Esophagus (tissue), 2 donors: ENCODE measurements around the gene FAM135A. TPM values are rescaled to one million over a fixed set of nuclear protein-coding genes. Genes with fewer than 3 reads are reported as not detected.
A peak's percentile ranks its signal among the peaks of the same experiment; 100 is the strongest.

Source experiments
- H3K27ac ChIP-seq, 2 donors: one replicate each; pipeline ENCODE4 v1.5.1; 2013; ENCODE audit warnings: low read depth in 2 of 2, mild to moderate bottlenecking in 2 of 2, inconsistent platforms in 1 of 2, low read length in 1 of 2, moderate library complexity in 1 of 2
- H3K27me3 ChIP-seq, 2 donors: one replicate each; pipeline ENCODE4 v1.6.1; 2013; ENCODE audit warnings: low read length in 2 of 2, control low read depth in 1 of 2, mild to moderate bottlenecking in 1 of 2; ENCODE audit not compliant: insufficient read depth in 2 of 2, control insufficient read depth in 1 of 2
- H3K36me3 ChIP-seq, 2 donors: one replicate each; pipeline ENCODE4 v1.6.1; 2013; ENCODE audit warnings: low read length in 1 of 2; ENCODE audit not compliant: control insufficient read depth in 2 of 2, insufficient read depth in 2 of 2
- H3K4me1 ChIP-seq, 2 donors: one replicate each; pipeline ENCODE4 v1.6.1; 2013; ENCODE audit warnings: low read length in 1 of 2; ENCODE audit not compliant: control insufficient read depth in 2 of 2, insufficient read depth in 2 of 2
- H3K4me3 ChIP-seq, 2 donors: one replicate each; pipeline ENCODE4 v1.5.1; 2013; ENCODE audit warnings: low read length in 2 of 2, mild to moderate bottlenecking in 2 of 2, low read depth in 1 of 2, moderate library complexity in 1 of 2
- H3K9me3 ChIP-seq, 2 donors: one replicate each; pipeline ENCODE4 v1.6.1; 2013; ENCODE audit warnings: mild to moderate bottlenecking in 2 of 2, low read depth in 1 of 2, low read length in 1 of 2, moderate library complexity in 1 of 2; ENCODE audit not compliant: control insufficient read depth in 2 of 2, insufficient read depth in 1 of 2
- WGBS, 2 donors: extraction: QIAGEN DNeasy Blood & Tissue Kit; methylation state at CpG; one replicate each; pipeline ENCODE4 v1.1.7; 2013; 5-methylcytosine and 5-hydroxymethylcytosine counted together
- polyA plus RNA-seq, 2 donors: library from polyadenylated mRNA; stranded (reverse); fragments of 200-250 nt; gene quantifications; one replicate each; pipeline ENCODE4 v1.2.3, GENCODE V29; 2013
- donor health status: healthy with polysubstance abuse.
- donor health status: Bipolar disorder and iron deficiency.

FAM135A gene
- polyA plus RNA-seq, 2 donors: 40.9 to 46.6 TPM

DNA sequence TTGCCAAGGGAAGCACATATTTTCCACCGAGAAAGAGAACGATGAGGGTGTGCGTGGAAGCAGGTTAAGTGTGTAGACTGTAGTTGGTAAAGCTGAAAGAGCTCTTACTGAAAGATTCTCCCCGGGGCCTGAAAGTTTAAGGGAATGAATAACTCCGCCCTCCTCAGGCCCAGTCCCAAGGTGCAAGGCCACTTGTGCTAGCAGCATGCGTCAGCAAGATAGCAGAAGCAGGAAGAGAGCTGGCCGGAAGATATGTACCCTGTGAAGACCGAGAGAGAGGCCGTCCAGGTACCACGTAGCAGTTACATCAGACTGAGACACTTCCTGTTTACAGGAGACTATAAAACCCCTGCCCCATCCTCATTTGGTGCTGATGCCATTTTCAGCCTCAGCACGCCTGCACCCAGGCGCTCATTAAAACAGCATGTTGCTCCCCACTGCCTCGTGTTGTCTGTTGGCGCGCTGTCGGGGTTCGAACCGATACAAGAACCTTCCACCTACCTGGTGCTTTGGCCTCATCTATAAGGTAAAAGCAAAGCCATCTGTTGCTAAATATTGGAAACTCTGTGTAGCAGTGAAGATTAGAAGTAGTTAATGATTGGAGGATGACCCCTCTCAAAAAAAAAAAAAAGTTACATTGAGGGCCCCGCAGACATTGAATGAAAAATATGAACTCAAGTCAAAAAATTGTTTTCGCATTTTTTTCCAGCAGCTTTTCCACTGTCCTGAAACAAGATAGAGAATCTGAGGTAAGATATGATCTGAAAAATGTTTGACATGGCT, 18.6 kb upstream of the FAM135A start:
- no peaks in the 10 kb centered on the region for H3K36me3 ChIP-seq
- no peaks in the 10 kb centered on the region for H3K4me1 ChIP-seq
- H3K27ac ChIP-seq: no peak overlapping the region
- no peaks in the 10 kb centered on the region for H3K27me3 ChIP-seq
- no peak overlapping the region for H3K4me3 ChIP-seq
- WGBS, 2 donors: 90 to 92% methylated on average over 20 of the region's 20 CpGs
- no peaks in the 10 kb centered on the region for H3K9me3 ChIP-seq

DNA sequence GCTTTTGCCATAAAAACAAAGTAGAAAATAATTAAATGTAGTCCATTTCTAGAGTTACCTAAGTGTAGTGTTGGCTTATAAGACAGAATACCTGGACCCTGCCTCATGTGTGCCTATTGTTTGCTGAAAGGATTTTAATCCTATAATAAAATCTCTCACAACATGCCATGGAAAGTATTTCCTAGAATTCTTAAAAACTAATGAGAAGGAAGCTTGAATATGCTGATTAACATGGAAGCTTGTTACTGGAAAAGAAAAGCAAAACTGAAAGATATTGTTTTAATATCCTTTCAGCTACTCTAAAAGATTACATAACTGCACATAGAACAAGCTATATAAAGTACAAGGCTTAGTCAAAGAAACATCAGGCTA, 18.0 kb upstream of the FAM135A start:
- H3K36me3 ChIP-seq: no peaks in the 10 kb centered on the region
- no peaks in the 10 kb centered on the region for H3K27me3 ChIP-seq
- H3K4me1 ChIP-seq: no peaks in the 10 kb centered on the region
- no peaks in the 10 kb centered on the region for H3K9me3 ChIP-seq
- no peak overlapping the region for H3K27ac ChIP-seq
- no peak overlapping the region for H3K4me3 ChIP-seq

DNA sequence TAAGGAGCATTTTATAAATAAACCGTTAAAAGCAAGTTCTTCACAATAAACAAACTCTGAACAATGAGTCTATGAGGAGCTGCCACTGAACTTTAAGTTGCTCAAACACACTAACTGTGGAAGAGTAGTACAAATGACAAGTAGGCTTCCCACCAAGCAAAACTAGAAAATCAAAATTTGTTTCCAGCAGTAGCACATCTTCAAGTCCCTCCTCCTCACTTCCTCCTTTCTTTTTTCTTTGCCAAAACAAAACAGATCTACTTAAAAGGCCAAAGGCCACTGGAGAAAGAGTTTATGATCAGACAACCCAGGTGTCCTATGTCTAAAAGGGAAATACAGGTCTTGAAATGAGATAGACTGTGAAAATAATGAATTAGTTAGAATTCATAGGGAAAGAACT, 17.1 kb upstream of the FAM135A start:
- Histone ChIP-seq H3K4me1 (no peaks in the 10 kb centered on the region), H3K4me3 (no peak overlapping the region), H3K36me3 (no peaks in the 10 kb centered on the region), H3K27me3 (no peaks in the 10 kb centered on the region), H3K9me3 (no peaks in the 10 kb centered on the region), H3K27ac (peak overlapping the region in 1 of 2 donors; percentile 44)
- 44 to 61% methylated on average over 1 of the region's 1 CpG for WGBS, 2 donors

DNA sequence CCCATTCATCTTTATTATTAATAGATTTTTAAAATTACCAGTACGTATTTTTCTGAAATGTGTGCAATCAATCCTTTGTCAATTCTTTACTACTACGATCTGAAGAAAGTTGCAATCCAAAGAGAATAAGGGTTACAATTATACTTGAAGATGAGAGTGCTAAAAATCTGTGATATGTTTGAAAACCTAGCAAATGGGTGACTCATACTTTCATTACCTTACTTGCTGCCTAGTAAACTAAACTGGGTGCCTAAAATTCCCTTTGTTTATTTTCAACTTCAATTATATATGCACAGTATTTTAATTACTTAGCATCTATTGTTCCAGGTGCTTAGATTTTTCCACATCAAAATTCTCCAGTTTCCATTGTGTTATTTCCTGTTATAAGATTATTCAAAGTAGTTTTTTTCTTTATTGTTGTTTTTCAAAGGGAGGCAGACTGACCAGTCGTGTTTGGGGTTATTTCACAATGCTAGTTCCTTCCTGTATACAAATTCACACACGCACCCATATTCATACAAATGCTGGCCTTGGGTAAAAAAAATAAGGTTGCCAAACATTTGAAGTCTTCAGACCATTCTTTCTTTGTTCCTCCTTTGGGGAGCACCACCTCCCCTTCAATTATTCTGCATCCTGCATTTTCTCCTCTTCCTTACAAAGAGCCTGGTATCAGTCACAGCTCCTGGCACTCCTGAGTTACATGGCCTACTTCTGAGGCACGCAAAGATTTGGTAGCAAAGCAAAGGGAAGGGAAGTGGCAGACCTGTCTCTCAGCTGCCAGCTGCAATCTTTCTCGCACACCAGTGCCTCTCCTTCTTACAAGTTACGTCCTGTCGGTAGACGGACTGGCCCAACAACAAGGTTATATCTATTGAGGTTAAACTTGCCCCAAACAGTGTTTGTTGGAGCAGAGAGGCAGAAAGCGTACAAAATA, 16.2 kb upstream of the FAM135A start:
- no peaks in the 10 kb centered on the region for H3K9me3 ChIP-seq
- peak overlapping the region; percentile 94 to 95 for H3K27ac ChIP-seq
- WGBS, 2 donors: 29 to 42% methylated on average over 10 of the region's 10 CpGs
- H3K4me1 ChIP-seq: no peaks in the 10 kb centered on the region
- H3K27me3 ChIP-seq: no peaks in the 10 kb centered on the region
- H3K36me3 ChIP-seq: no peaks in the 10 kb centered on the region
- peak overlapping the region in 1 of 2 donors; percentile 27 for H3K4me3 ChIP-seq

DNA sequence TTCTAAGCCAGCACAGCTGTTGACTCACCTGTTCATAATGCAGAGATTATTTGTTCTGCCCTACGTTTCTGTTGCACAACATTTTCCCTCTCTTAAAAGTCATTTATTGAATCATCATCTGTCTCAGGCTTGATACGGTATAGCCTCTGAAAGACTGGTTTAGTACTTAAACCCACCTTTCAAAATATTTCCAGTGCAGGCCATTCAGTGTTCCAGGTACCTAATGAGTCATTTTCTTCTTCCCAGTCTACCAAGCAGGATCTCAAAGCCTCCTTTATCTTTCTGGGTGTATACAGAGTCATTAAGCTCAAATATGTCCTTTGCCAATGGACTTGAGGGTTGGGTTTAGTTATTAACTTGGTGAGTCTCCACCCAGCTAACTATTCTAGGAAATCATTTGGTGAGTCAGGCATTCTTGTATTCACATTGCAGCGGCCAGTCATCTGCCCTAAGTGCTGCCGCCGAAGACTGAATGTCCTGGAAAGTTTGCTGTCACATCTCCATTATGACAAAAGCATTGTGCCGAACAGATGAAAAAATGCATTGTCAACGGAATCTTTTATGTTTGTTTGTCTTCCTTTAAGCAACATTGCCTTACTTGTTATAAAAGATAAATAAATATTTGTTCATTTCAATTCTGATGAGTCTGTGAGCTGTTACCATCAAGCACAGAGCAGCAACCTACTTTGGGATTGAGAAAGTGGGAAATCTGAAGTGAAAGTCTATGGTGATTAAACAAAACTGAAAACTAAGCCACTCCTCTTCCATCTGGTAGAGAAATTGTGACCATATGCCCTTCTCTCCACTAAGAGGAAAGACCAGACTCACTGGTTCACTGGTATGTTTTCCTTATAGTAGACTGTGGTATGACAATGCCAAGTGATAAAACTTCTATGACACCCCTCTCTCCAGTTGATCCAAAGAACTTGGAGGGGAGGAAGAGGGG, 14.3 kb upstream of the FAM135A start:
- WGBS, 2 donors: 27 to 33% methylated on average over 7 of the region's 7 CpGs
- Histone ChIP-seq H3K9me3 (no peaks in the 10 kb centered on the region), H3K27me3 (no peaks in the 10 kb centered on the region), H3K36me3 (no peaks in the 10 kb centered on the region), H3K4me3 (peak overlapping the region in 1 of 2 donors; percentile 20), H3K4me1 (no peaks in the 10 kb centered on the region), H3K27ac (peak overlapping the region; percentile 80 to 91)

DNA sequence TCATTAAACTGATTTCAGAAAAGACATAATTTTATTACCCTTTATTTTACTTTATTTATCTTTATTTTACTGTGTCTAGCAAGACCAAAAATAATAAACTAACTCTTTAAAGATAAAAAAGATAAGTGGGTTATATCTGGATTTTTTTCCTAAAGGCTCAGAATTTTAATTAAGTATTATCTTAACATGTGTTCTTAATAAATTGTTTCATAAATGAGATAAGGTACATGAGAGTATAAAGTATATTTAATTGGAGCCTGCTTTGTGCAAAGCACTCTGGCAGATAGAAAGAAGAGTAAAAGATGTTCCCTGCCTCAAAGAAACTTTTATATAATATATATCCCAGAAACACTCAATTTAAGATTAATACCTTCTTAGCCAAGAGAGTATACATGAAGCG, 8.7 kb upstream of the FAM135A start:
- no peak overlapping the region for H3K4me3 ChIP-seq

DNA sequence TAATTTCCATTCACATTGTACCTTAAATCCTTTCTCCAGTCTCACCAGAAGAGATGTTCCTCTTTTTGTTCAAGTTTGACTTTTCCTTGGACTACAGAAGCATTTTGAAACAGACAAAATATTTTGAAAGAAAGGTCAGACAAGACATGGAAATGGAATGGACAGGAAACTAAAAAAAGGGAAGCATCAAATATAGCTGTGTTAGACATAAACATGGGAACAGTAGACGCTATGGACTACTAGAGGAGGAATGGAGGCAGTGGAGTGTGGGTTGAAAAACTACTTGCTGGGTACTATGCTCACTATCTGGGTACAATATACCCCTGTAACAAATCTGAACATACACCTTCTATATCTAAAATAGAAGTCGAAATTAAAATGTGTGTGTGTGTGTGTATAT, 4.1 kb upstream of the FAM135A start:
- no peak overlapping the region for H3K4me3 ChIP-seq
- no peaks in the 10 kb centered on the region for H3K27me3 ChIP-seq
- H3K27ac ChIP-seq: no peak overlapping the region
- 75 to 81% methylated on average over 2 of the region's 2 CpGs for WGBS, 2 donors
- no peaks in the 10 kb centered on the region for H3K4me1 ChIP-seq
- no peaks in the 10 kb centered on the region for H3K36me3 ChIP-seq
- H3K9me3 ChIP-seq: no peaks in the 10 kb centered on the region

More for the DNA sequence above, 8.7 kb upstream of the FAM135A start:
- Histone ChIP-seq H3K9me3 (no peaks in the 10 kb centered on the region), H3K27ac (no peak overlapping the region), H3K36me3 (no peaks in the 10 kb centered on the region), H3K27me3 (no peaks in the 10 kb centered on the region), H3K4me1 (no peaks in the 10 kb centered on the region)
- WGBS, 2 donors: 82 to 92% methylated on average over 1 of the region's 1 CpG

DNA sequence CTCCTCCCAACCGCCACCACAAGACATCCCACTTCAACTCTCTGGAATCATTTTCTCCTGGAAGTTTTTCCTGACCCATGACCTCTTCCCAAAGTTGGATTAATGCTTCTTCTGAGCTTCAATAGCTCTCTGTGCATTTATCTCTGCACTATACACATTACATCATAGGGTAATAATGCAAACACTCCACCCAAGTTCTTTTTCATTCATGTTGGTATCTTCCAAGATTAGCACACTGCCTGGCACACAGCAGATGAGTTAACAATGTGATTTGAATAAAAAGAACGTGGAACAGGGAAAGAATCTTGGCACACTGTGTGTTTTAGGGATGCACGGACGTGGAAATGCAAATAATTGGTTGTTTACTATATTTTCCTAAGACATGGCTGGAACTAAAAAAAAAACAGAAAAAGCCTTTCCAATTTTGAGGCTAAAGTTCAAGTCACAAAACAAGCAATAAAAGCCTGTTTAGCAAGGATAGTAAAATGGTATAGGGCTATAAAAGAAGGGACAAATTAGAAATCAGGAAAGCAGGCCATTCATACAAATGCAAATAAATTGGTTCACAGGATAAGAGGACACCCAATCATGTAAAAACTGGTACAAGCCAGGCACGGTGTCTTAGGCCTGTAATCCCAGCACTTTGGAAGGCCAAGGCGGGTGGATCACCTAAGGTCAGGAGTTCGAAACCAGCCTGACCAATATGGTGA, 1.6 kb upstream of the FAM135A start:
- Histone ChIP-seq H3K27me3 (no peaks in the 10 kb centered on the region), H3K4me1 (no peaks in the 10 kb centered on the region), H3K4me3 (no peak overlapping the region), H3K27ac (no peak overlapping the region), H3K9me3 (no peaks in the 10 kb centered on the region), H3K36me3 (no peaks in the 10 kb centered on the region)
- WGBS, 2 donors: 75 to 78% methylated on average over 7 of the region's 7 CpGs
